IMR-90 (cell line): ENCODE results near the gene CACNA1I. TPM values are rescaled to one million over a fixed set of nuclear protein-coding genes. Genes with fewer than 3 reads are reported as not detected.

ENCODE experiments used
- ATAC-seq: fragments of 200-7000 bp; cut with Tn5 transposase; 2 replicates; pipeline ENCODE4 v1.9.1; 2020; ENCODE audit warnings: low read depth, mild to moderate bottlenecking, moderate library complexity
- BruUV-seq: library from RNA; stranded (reverse); fragments of 400-500 nt; replicated peaks from 2 replicates; lab custom pipeline; 2021; lab: Mats Ljungman, UMichigan
- CTCF ChIA-PET: fragments of 300-600 bp; formaldehyde crosslinking; extraction: SDS; loops from one replicate; lab custom pipeline; 2021; ENCODE audit warnings: antibody characterized with exemption; lab: Yijun Ruan, JAX
- POLR2A ChIA-PET: fragments of 300-600 bp; sonication (Branson Sonifier 250); formaldehyde crosslinking; loops from one replicate; lab custom pipeline; 2022; ENCODE audit warnings: antibody characterized with exemption; ENCODE audit not compliant: unreplicated experiment; lab: Charles Lee
- DNase-seq: peaks from one replicate; pipeline ENCODE4 v3.0.0; 2013
- H2AFZ ChIP-seq: replicated peaks from 2 replicates; pipeline ENCODE3; 2013; ENCODE audit warnings: low read length, mild to moderate bottlenecking; ENCODE audit not compliant: poor library complexity
- H2AK5ac ChIP-seq: 2 replicates; pipeline ENCODE4 v1.6.1; 2013; ENCODE audit warnings: low read depth, low read length, inconsistent platforms
- H2AK9ac ChIP-seq: replicated peaks from 2 replicates; pipeline ENCODE3; 2013; ENCODE audit warnings: mild to moderate bottlenecking, low read depth, low read length, moderate library complexity; ENCODE audit not compliant: poor library complexity
- H2BK120ac ChIP-seq: 2 replicates; pipeline ENCODE4 v1.6.1; 2013; ENCODE audit warnings: low read depth, low read length, inconsistent platforms
- H2BK15ac ChIP-seq: 3 replicates; pipeline ENCODE4 v1.6.1; 2013; ENCODE audit warnings: low read depth, low read length, inconsistent platforms
- H2BK20ac ChIP-seq: 2 replicates; pipeline ENCODE4 v1.6.1; 2013; ENCODE audit warnings: low read depth, mild to moderate bottlenecking, inconsistent platforms, low read length, moderate library complexity
- H2BK5ac ChIP-seq: 2 replicates; pipeline ENCODE4 v1.6.1; 2013; ENCODE audit warnings: mild to moderate bottlenecking, low read depth, low read length, inconsistent platforms; ENCODE audit not compliant: poor library complexity, severe bottlenecking
- H3K14ac ChIP-seq: replicated peaks from 2 replicates; pipeline ENCODE4 v1.6.1; 2013; ENCODE audit warnings: low read depth, low read length, inconsistent platforms
- H3K18ac ChIP-seq: 2 replicates; pipeline ENCODE4 v1.6.1; 2013; ENCODE audit warnings: low read depth, low read length, control low read depth
- H3K23ac ChIP-seq: 2 replicates; pipeline ENCODE4 v1.6.1; 2013; ENCODE audit warnings: low read depth, low read length, inconsistent platforms
- H3K27ac ChIP-seq: 2 replicates; pipeline ENCODE4 v1.5.1; 2013; ENCODE audit warnings: mild to moderate bottlenecking, control low read depth, low read length; ENCODE audit not compliant: insufficient read depth
- H3K27me3 ChIP-seq: 2 replicates; pipeline ENCODE4 v1.6.1; 2013; ENCODE audit warnings: low read length; ENCODE audit not compliant: control insufficient read depth, insufficient read depth
- H3K36me3 ChIP-seq: 2 replicates; pipeline ENCODE4 v1.6.1; 2013; ENCODE audit warnings: low read length, mixed read lengths; ENCODE audit not compliant: control insufficient read depth, insufficient read depth
- H3K4ac ChIP-seq: 2 replicates; pipeline ENCODE4 v1.6.1; 2013; ENCODE audit warnings: low read depth, low read length, inconsistent platforms
- H3K4me1 ChIP-seq: 2 replicates; pipeline ENCODE4 v1.6.1; 2013; ENCODE audit warnings: low read length, mixed read lengths; ENCODE audit not compliant: control insufficient read depth, insufficient read depth
- H3K4me2 ChIP-seq: 2 replicates; pipeline ENCODE4 v1.6.1; 2013; ENCODE audit warnings: low read depth, mild to moderate bottlenecking, control low read depth, low read length, moderate library complexity
- H3K4me3 ChIP-seq: 2 replicates; pipeline ENCODE4 v1.5.1; 2013; ENCODE audit warnings: low read depth, mild to moderate bottlenecking, control low read depth, low read length, moderate library complexity; ENCODE audit not compliant: insufficient read depth
- H3K56ac ChIP-seq: 2 replicates; pipeline ENCODE4 v1.6.1; 2013; ENCODE audit warnings: low read length, inconsistent platforms; ENCODE audit not compliant: insufficient read depth; ENCODE audit errors: extremely low read depth
- H3K79me1 ChIP-seq, 2 experiments: 2 replicates each; pipeline ENCODE4 v1.6.1; 2013; ENCODE audit warnings: low read length in 2 of 2, inconsistent platforms in 1 of 2, low read depth in 1 of 2
- H3K9ac ChIP-seq: 2 replicates; pipeline ENCODE4 v1.6.1; 2013; ENCODE audit warnings: low read depth, low read length, control low read depth
- H3K9me1 ChIP-seq: 2 replicates; pipeline ENCODE4 v1.6.1; 2013; ENCODE audit warnings: low read length, inconsistent platforms; ENCODE audit not compliant: insufficient read depth
- H3K9me3 ChIP-seq: 2 replicates; pipeline ENCODE4 v1.6.1; 2013; ENCODE audit warnings: low read length; ENCODE audit not compliant: control insufficient read depth, insufficient read depth
- H4K20me1 ChIP-seq: 2 replicates; pipeline ENCODE4 v1.6.1; 2013; ENCODE audit warnings: low read length, inconsistent platforms; ENCODE audit not compliant: insufficient read depth
- H4K5ac ChIP-seq: 2 replicates; pipeline ENCODE4 v1.6.1; 2013; ENCODE audit warnings: mild to moderate bottlenecking, low read depth, low read length, control low read depth
- H4K8ac ChIP-seq, 2 experiments: 2 replicates each; pipeline ENCODE4 v1.6.1; 2013; ENCODE audit warnings: low read depth in 2 of 2, low read length in 2 of 2, control low read depth in 1 of 2, inconsistent platforms in 1 of 2
- H4K91ac ChIP-seq: 2 replicates; pipeline ENCODE4 v1.6.1; 2013; ENCODE audit warnings: low read depth, low read length, inconsistent platforms; ENCODE audit not compliant: insufficient read depth
- CHD1 ChIP-seq: IDR thresholded peaks from 2 replicates; pipeline ENCODE4 v1.6.1; 2012; ENCODE audit warnings: low read depth, low read length, improper control_type of control experiment
- CTCF ChIP-seq: conservative IDR thresholded peaks from 2 replicates; pipeline ENCODE4 v1.5.1; 2012; ENCODE audit warnings: mild to moderate bottlenecking, low read depth, low read length, improper control_type of control experiment
- ELK1 ChIP-seq: fragments of 150-350 bp; IDR thresholded peaks from 2 replicates; pipeline ENCODE4 v1.6.1; 2016; ENCODE audit warnings: low read depth, mild to moderate bottlenecking, low read length, moderate library complexity, borderline replicate concordance
- RAD21 ChIP-seq: IDR thresholded peaks from 2 replicates; pipeline ENCODE4 v1.6.1; 2012; ENCODE audit warnings: low read length, improper control_type of control experiment
- RFX5 ChIP-seq: IDR thresholded peaks from 2 replicates; pipeline ENCODE4 v1.8.0; 2012; ENCODE audit warnings: low read depth, mild to moderate bottlenecking, low read length, moderate library complexity
- USF2 ChIP-seq: fragments of 150-350 bp; IDR thresholded peaks from 2 replicates; pipeline ENCODE4 v1.6.1; 2017; ENCODE audit warnings: mild to moderate bottlenecking, antibody characterized with exemption, low read length, low read depth
- WGBS, 2 experiments: methylation state at CpG; one replicate each; pipeline versions ENCODE4 v1.1.5 to v1.1.7; 2013; ENCODE audit warnings: missing lambda C conversion rate in 2 of 2; ENCODE audit not compliant: insufficient read length in 1 of 2; ENCODE audit errors: extremely low coverage in 2 of 2; 5-methylcytosine and 5-hydroxymethylcytosine counted together
- dilution Hi-C: fragments of 300-500 bp; cut with HindIII; formaldehyde crosslinking; loops from one replicate; pipeline ENCODE4 v1.14.3; 2018; ENCODE audit warnings: low sequenced_read_pairs; ENCODE audit not compliant: unreplicated experiment
- in situ Hi-C: fragments of 300-500 bp; cut with MboI; formaldehyde crosslinking; loops from 3 replicates; pipeline ENCODE4 v1.14.3; 2019; ENCODE audit warnings: low sequenced_read_pairs, inconsistent platforms, mixed read lengths
- intact Hi-C: fragments of 100-400 bp; cut with micrococcal nuclease; formaldehyde crosslinking; loops from 2 replicates; pipeline ENCODE4 v1.10.0; 2022
- polyA plus RNA-seq, 3 experiments: library from polyadenylated mRNA; depleted of rRNA; stranded (reverse); fragments of >200 nt; gene quantifications; 2 replicates each; pipeline ENCODE4 v1.2.3, GENCODE V29; 2012; ENCODE audit warnings: low replicate concordance in 1 of 3
- total RNA-seq: library from RNA; depleted of rRNA; stranded (reverse); fragments of >200 nt; gene quantifications from 2 replicates; pipeline ENCODE4 v1.2.3, GENCODE V29; 2012

The CACNA1I gene
- total and polyA plus RNA-seq, 2 of the 4 experiments (the other 2 are of a cell fraction), result under 0.01 to 0.02 TPM

GRCh38 chr22:39665229-39665628 is 94.7 kb downstream of the CACNA1I start:
- ATAC-seq, result peak; percentile 48
- POLR2A ChIA-PET, result no interaction called here
- no TSS peak for BruUV-seq

More at GRCh38 chr22:39665229-39665628, 94.7 kb downstream of the CACNA1I start:
- no peaks in the 10 kb centered on the region for H3K79me1 ChIP-seq
- no peak overlapping the region for H3K4me3 ChIP-seq
- no peak overlapping the region; the same call in 1 of the 2 replicates for H2AK5ac ChIP-seq
- peaks cover 68% of the 10 kb centered on the region for H3K27me3 ChIP-seq
- H3K18ac ChIP-seq, result no peak overlapping the region
- intact Hi-C loops (no loop called here), dilution Hi-C loops (no loop called here), in situ Hi-C loops (no loop called here)
- H3K27ac ChIP-seq, result no peak overlapping the region
- H3K9ac ChIP-seq, result no peak overlapping the region
- H4K20me1 ChIP-seq, result no peaks in the 10 kb centered on the region
- DNase-seq, result no peak
- no peak overlapping the region for H4K91ac ChIP-seq
- WGBS, 2 experiments, result 33% methylated on average over 3 of the region's 8 CpGs; no CpG with 5 or more reads in 1 of the 2 experiments
- no peaks in the 10 kb centered on the region for H3K4me1 ChIP-seq
- H3K23ac ChIP-seq, result no peak overlapping the region
- H3K9me1 ChIP-seq, result no peaks in the 10 kb centered on the region
- H2BK120ac ChIP-seq, result no peak overlapping the region
- no peak overlapping the region for H2BK15ac ChIP-seq
- no peak overlapping the region for H3K14ac ChIP-seq
- no peak overlapping the region for H4K5ac ChIP-seq
- H3K4ac ChIP-seq, result no peak overlapping the region
- no peak overlapping the region for H2AFZ ChIP-seq
- no peak overlapping the region for H3K56ac ChIP-seq
- TF ChIP-seq RFX5, result no peak
- no peak for TF ChIP-seq RAD21
- no peak for TF ChIP-seq ELK1
- TF ChIP-seq CTCF, result no peak
- no peak for TF ChIP-seq USF2
- no peak for TF ChIP-seq CHD1
- no peak overlapping the region for H2AK9ac ChIP-seq
- no peak overlapping the region for H4K8ac ChIP-seq
- no peak overlapping the region for H3K4me2 ChIP-seq
- H3K9me3 ChIP-seq, result peaks cover 5% of the 10 kb centered on the region; the same call in 1 of the 2 replicates
- H2BK5ac ChIP-seq, result no peak overlapping the region
- no peak overlapping the region for H2BK20ac ChIP-seq
- CTCF ChIA-PET, result no interaction called here
- no peaks in the 10 kb centered on the region for H3K36me3 ChIP-seq
